Hepatocyte (in vitro differentiated cells): ENCODE data around the gene KIF18B.

ENCODE experiments used
- EZH2 ChIP-seq: fragments of 200-600 bp; sonication (generic); IDR thresholded peaks from 2 replicates; pipeline ENCODE4 v1.6.1; 2016; ENCODE audit warnings: antibody characterized with exemption, mild to moderate bottlenecking, borderline replicate concordance
- EZH2phosphoT487 ChIP-seq: fragments of 200-600 bp; sonication (generic); IDR thresholded peaks from one replicate; pipeline ENCODE4 v1.6.1; 2018; ENCODE audit warnings: antibody characterized with exemption, mild to moderate bottlenecking, low read depth, moderate library complexity; ENCODE audit not compliant: unreplicated experiment, severe bottlenecking
- TF ChIP-seq, protein P1 (sequence below): fragments of 200-600 bp; sonication (generic); IDR thresholded peaks from 2 replicates; pipeline ENCODE4 v1.5.1; 2016; ENCODE audit warnings: antibody characterized with exemption, mild to moderate bottlenecking; ENCODE audit not compliant: poor library complexity

- TF ChIP-seq, protein P1, sequence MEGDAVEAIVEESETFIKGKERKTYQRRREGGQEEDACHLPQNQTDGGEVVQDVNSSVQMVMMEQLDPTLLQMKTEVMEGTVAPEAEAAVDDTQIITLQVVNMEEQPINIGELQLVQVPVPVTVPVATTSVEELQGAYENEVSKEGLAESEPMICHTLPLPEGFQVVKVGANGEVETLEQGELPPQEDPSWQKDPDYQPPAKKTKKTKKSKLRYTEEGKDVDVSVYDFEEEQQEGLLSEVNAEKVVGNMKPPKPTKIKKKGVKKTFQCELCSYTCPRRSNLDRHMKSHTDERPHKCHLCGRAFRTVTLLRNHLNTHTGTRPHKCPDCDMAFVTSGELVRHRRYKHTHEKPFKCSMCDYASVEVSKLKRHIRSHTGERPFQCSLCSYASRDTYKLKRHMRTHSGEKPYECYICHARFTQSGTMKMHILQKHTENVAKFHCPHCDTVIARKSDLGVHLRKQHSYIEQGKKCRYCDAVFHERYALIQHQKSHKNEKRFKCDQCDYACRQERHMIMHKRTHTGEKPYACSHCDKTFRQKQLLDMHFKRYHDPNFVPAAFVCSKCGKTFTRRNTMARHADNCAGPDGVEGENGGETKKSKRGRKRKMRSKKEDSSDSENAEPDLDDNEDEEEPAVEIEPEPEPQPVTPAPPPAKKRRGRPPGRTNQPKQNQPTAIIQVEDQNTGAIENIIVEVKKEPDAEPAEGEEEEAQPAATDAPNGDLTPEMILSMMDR: no peak
- no peak for TF ChIP-seq EZH2phosphoT487
- TF ChIP-seq EZH2: no peak
These were observed 16.2 kb downstream of the KIF18B start for GRCh38 chr17:44931376-44931775.
